WTC11 (cell line): Measurements from ENCODE around the gene ITGB4. TPM values are rescaled to one million over a fixed set of nuclear protein-coding genes. Genes with fewer than 3 reads are reported as not detected.

Experiments
- ATAC-seq: fragments of 200-7000 bp; cut with Tn5 transposase; 2 replicates; pipeline ENCODE4 v1.10.0; 2021; ENCODE audit warnings: mild to moderate bottlenecking, moderate library complexity
- CTCF ChIA-PET: fragments of 300-600 bp; sonication (Branson Sonifier 250); formaldehyde crosslinking; loops from one replicate; lab custom pipeline; 2021; ENCODE audit warnings: antibody characterized with exemption; lab: Charles Lee
- POLR2A ChIA-PET: fragments of 350-600 bp; sonication (Branson Sonifier 250); formaldehyde crosslinking; loops from one replicate; lab custom pipeline; 2021; ENCODE audit warnings: antibody characterized with exemption; lab: Charles Lee
- DNase-seq: peaks from one replicate; pipeline ENCODE4 v3.0.0; 2021; ENCODE audit warnings: low spot score
- H3K27ac Mint-ChIP-seq: 2 replicates; pipeline ENCODE4 v1.8.0; 2021; ENCODE audit warnings: mixed read lengths
- H3K27me3 Mint-ChIP-seq: 2 replicates; pipeline ENCODE4 v1.8.0; 2021; ENCODE audit warnings: low read depth, mild to moderate bottlenecking, moderate library complexity, mixed read lengths
- H3K36me3 Mint-ChIP-seq: 2 replicates; pipeline ENCODE4 v1.8.0; 2021; ENCODE audit warnings: mixed read lengths
- H3K4me1 Mint-ChIP-seq: 2 replicates; pipeline ENCODE4 v1.8.0; 2022; ENCODE audit warnings: mixed read lengths
- H3K4me3 Mint-ChIP-seq: 2 replicates; pipeline ENCODE4 v1.8.0; 2021; ENCODE audit warnings: mild to moderate bottlenecking, moderate library complexity, mixed read lengths
- H3K9me3 Mint-ChIP-seq: 2 replicates; pipeline ENCODE4 v1.8.0; 2021; ENCODE audit warnings: mixed read lengths
- ATF1 ChIP-seq: sonication (generic); formaldehyde crosslinking; IDR thresholded peaks from 2 replicates; pipeline ENCODE4 v1.8.1; 2023; ENCODE audit warnings: mild to moderate bottlenecking, moderate library complexity, missing genetic modification reagents
- CDX4 ChIP-seq: fragments of 250-450 bp; sonication (Bioruptor Pico); IDR thresholded peaks from 2 replicates; pipeline ENCODE4 v1.9.0; 2021; ENCODE audit warnings: moderate library complexity, mild to moderate bottlenecking, inconsistent platforms, borderline replicate concordance
- CTCF ChIP-seq: fragments of 200-600 bp; IDR thresholded peaks from 2 replicates; pipeline ENCODE4 v1.8.0; 2022; ENCODE audit warnings: antibody characterized with exemption
- ELF4 ChIP-seq: sonication (generic); formaldehyde crosslinking; IDR thresholded peaks from 2 replicates; pipeline ENCODE4 v1.8.1; 2022; ENCODE audit warnings: low read depth, mild to moderate bottlenecking, moderate library complexity, missing genetic modification reagents
- ERG ChIP-seq: fragments of 250-450 bp; sonication (Bioruptor Pico); IDR thresholded peaks from 2 replicates; pipeline ENCODE4 v1.8.0; 2021; ENCODE audit warnings: mild to moderate bottlenecking
- FOXK1 ChIP-seq: sonication (generic); formaldehyde crosslinking; IDR thresholded peaks from 2 replicates; pipeline ENCODE4 v1.8.0; 2022; ENCODE audit warnings: mild to moderate bottlenecking, moderate library complexity, missing genetic modification reagents
- FOXP1 ChIP-seq: sonication (generic); formaldehyde crosslinking; IDR thresholded peaks from 2 replicates; pipeline ENCODE4 v1.8.0; 2022; ENCODE audit warnings: missing genetic modification reagents, mild to moderate bottlenecking, moderate library complexity, borderline replicate concordance
- KAT7 ChIP-seq: sonication (generic); formaldehyde crosslinking; IDR thresholded peaks from 2 replicates; pipeline ENCODE4 v1.8.1; 2023; ENCODE audit warnings: missing genetic modification reagents, mild to moderate bottlenecking, borderline replicate concordance
- MAX ChIP-seq: sonication (generic); formaldehyde crosslinking; IDR thresholded peaks from 2 replicates; pipeline ENCODE4 v1.8.0; 2022; ENCODE audit warnings: mild to moderate bottlenecking, missing genetic modification reagents
- NFYB ChIP-seq: sonication (generic); formaldehyde crosslinking; conservative IDR thresholded peaks from 2 replicates; pipeline ENCODE4 v1.8.0; 2022; ENCODE audit warnings: low read depth, missing genetic modification reagents
- NR1H2 ChIP-seq: sonication (generic); formaldehyde crosslinking; IDR thresholded peaks from 2 replicates; pipeline ENCODE4 v1.9.0; 2021; ENCODE audit warnings: mild to moderate bottlenecking, moderate library complexity, missing genetic modification reagents
- NR2C2 ChIP-seq: sonication (generic); formaldehyde crosslinking; IDR thresholded peaks from 2 replicates; pipeline ENCODE4 v1.8.0; 2022; ENCODE audit warnings: mild to moderate bottlenecking, missing genetic modification reagents
- PRRX2 ChIP-seq: fragments of 250-450 bp; sonication (Bioruptor Pico); IDR thresholded peaks from 2 replicates; pipeline ENCODE4 v1.8.0; 2021; ENCODE audit warnings: mild to moderate bottlenecking
- RELA ChIP-seq: sonication (generic); formaldehyde crosslinking; IDR thresholded peaks from 2 replicates; pipeline ENCODE4 v1.8.1; 2022; ENCODE audit warnings: missing genetic modification reagents, mild to moderate bottlenecking, borderline replicate concordance
- ZNF317 ChIP-seq: sonication (generic); formaldehyde crosslinking; IDR thresholded peaks from 2 replicates; pipeline ENCODE4 v1.8.1; 2023; ENCODE audit warnings: low read depth, mild to moderate bottlenecking, moderate library complexity, missing genetic modification reagents, borderline replicate concordance
- ZNF396 ChIP-seq: fragments of 250-450 bp; sonication (Bioruptor Pico); IDR thresholded peaks from 2 replicates; pipeline ENCODE4 v1.8.0; 2021; ENCODE audit warnings: mild to moderate bottlenecking, moderate library complexity, borderline replicate concordance
- ZNF423 ChIP-seq: fragments of 250-450 bp; sonication (Bioruptor Pico); IDR thresholded peaks from 2 replicates; pipeline ENCODE4 v2.1.2; 2022; ENCODE audit warnings: mild to moderate bottlenecking, moderate library complexity
- ZNF671 ChIP-seq: fragments of 250-450 bp; sonication (Bioruptor Pico); IDR thresholded peaks from 2 replicates; pipeline ENCODE4 v1.8.0; 2021; ENCODE audit warnings: mild to moderate bottlenecking
- total RNA-seq: library from RNA; stranded (reverse); gene quantifications from 3 replicates; pipeline ENCODE4 v1.2.3, GENCODE V29; 2021
- TF ChIP-seq, protein P1 (sequence below): sonication (generic); formaldehyde crosslinking; IDR thresholded peaks from 2 replicates; pipeline ENCODE4 v1.8.0; 2022; ENCODE audit warnings: missing genetic modification reagents
- TF ChIP-seq, protein P2 (sequence below): sonication (generic); formaldehyde crosslinking; IDR thresholded peaks from 2 replicates; pipeline ENCODE4 v1.8.1; 2022; ENCODE audit warnings: missing genetic modification reagents, borderline replicate concordance
- TF ChIP-seq, protein P3 (sequence below): sonication (generic); formaldehyde crosslinking; IDR thresholded peaks from 2 replicates; pipeline ENCODE4 v1.8.1; 2022; ENCODE audit warnings: mild to moderate bottlenecking, missing genetic modification reagents, moderate library complexity, borderline replicate concordance
- TF ChIP-seq, protein P4 (sequence below): sonication (generic); formaldehyde crosslinking; IDR thresholded peaks from 2 replicates; pipeline ENCODE4 v1.8.1; 2022; ENCODE audit warnings: mild to moderate bottlenecking, moderate library complexity, missing genetic modification reagents

The ITGB4 gene
- total RNA-seq, 1 experiment from 2014 or later: 9.5 TPM

DNA sequence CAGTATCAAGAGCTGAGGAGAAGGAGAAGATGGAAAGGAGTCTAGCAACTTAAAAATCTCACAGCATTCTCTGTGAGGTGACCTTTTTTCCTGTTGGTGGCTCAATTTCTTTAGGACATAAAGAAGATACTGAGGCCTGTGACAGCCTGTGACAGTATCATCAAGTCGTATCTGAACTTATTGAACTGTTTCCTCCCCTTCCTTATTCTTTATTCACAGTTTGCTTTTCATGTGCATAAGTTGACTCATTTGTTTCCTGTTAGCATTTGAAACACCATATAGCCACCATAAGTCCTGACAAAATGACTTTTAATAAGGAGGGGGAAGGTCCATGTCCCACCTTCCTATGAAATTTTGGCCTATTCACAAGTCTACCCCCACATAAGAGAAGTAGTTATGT lies 72.2 kb downstream of the ITGB4 start (continued):
- TF ChIP-seq CTCF (no peak), FOXK1 (no peak), RELA (no peak)
- TF ChIP-seq, protein P1, sequence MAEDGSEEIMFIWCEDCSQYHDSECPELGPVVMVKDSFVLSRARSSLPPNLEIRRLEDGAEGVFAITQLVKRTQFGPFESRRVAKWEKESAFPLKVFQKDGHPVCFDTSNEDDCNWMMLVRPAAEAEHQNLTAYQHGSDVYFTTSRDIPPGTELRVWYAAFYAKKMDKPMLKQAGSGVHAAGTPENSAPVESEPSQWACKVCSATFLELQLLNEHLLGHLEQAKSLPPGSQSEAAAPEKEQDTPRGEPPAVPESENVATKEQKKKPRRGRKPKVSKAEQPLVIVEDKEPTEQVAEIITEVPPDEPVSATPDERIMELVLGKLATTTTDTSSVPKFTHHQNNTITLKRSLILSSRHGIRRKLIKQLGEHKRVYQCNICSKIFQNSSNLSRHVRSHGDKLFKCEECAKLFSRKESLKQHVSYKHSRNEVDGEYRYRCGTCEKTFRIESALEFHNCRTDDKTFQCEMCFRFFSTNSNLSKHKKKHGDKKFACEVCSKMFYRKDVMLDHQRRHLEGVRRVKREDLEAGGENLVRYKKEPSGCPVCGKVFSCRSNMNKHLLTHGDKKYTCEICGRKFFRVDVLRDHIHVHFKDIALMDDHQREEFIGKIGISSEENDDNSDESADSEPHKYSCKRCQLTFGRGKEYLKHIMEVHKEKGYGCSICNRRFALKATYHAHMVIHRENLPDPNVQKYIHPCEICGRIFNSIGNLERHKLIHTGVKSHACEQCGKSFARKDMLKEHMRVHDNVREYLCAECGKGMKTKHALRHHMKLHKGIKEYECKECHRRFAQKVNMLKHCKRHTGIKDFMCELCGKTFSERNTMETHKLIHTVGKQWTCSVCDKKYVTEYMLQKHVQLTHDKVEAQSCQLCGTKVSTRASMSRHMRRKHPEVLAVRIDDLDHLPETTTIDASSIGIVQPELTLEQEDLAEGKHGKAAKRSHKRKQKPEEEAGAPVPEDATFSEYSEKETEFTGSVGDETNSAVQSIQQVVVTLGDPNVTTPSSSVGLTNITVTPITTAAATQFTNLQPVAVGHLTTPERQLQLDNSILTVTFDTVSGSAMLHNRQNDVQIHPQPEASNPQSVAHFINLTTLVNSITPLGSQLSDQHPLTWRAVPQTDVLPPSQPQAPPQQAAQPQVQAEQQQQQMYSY: no peak
- TF ChIP-seq, protein P2, sequence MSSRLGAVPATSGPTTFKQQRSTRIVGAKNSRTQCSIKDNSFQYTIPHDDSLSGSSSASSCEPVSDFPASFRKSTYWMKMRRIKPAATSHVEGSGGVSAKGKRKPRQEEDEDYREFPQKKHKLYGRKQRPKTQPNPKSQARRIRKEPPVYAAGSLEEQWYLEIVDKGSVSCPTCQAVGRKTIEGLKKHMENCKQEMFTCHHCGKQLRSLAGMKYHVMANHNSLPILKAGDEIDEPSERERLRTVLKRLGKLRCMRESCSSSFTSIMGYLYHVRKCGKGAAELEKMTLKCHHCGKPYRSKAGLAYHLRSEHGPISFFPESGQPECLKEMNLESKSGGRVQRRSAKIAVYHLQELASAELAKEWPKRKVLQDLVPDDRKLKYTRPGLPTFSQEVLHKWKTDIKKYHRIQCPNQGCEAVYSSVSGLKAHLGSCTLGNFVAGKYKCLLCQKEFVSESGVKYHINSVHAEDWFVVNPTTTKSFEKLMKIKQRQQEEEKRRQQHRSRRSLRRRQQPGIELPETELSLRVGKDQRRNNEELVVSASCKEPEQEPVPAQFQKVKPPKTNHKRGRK: no peak

GRCh38 chr17:75795820-75796607 lies 74.8 kb downstream of the ITGB4 start:
- POLR2A ChIA-PET: interaction anchor here (0.5 to 0.6 kb wide), 5 partner anchors 11 to 669 kb away, joined by 3 to 6 read pairs (median 4); no protein-coding TSS in a partner anchor
- CTCF ChIA-PET: interaction anchor here (0.5 to 2.7 kb wide), 8 partner anchors 13 to 293 kb away, joined by 3 to 9 read pairs (median 6); partner anchors contain the start of genes GALK1 and SMIM5
- H3K27ac Mint-ChIP-seq: no peak overlapping the region
- no peak overlapping the region for H3K4me3 Mint-ChIP-seq
- no peaks in the 10 kb centered on the region for H3K9me3 Mint-ChIP-seq
- DNase-seq (no peak), ATAC-seq (no peak)
- no peaks in the 10 kb centered on the region for H3K27me3 Mint-ChIP-seq
- H3K36me3 Mint-ChIP-seq: peaks cover 49% of the 10 kb centered on the region
- no peak for TF ChIP-seq ZNF423
- no peak for TF ChIP-seq ZNF396 (CRISPR knock-in tag)
- no peak for TF ChIP-seq ERG
- no peak for TF ChIP-seq ATF1 (CRISPR knock-in tag)
- no peak for TF ChIP-seq ZNF671 (CRISPR knock-in tag)
- TF ChIP-seq RELA: no peak
- TF ChIP-seq, protein P3, sequence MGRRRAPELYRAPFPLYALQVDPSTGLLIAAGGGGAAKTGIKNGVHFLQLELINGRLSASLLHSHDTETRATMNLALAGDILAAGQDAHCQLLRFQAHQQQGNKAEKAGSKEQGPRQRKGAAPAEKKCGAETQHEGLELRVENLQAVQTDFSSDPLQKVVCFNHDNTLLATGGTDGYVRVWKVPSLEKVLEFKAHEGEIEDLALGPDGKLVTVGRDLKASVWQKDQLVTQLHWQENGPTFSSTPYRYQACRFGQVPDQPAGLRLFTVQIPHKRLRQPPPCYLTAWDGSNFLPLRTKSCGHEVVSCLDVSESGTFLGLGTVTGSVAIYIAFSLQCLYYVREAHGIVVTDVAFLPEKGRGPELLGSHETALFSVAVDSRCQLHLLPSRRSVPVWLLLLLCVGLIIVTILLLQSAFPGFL (CRISPR knock-in tag): no peak
- TF ChIP-seq, protein P2: no peak
- TF ChIP-seq, protein P4, sequence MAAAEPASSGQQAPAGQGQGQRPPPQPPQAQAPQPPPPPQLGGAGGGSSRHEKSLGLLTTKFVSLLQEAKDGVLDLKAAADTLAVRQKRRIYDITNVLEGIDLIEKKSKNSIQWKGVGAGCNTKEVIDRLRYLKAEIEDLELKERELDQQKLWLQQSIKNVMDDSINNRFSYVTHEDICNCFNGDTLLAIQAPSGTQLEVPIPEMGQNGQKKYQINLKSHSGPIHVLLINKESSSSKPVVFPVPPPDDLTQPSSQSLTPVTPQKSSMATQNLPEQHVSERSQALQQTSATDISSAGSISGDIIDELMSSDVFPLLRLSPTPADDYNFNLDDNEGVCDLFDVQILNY (CRISPR knock-in tag): no peak
- TF ChIP-seq CDX4 (CRISPR knock-in tag): no peak
- no peak for TF ChIP-seq FOXP1 (CRISPR knock-in tag)
- TF ChIP-seq ZNF317 (CRISPR knock-in tag): no peak
- TF ChIP-seq NR2C2 (CRISPR knock-in tag): no peak
- TF ChIP-seq NR1H2 (CRISPR knock-in tag): no peak
- TF ChIP-seq MAX (CRISPR knock-in tag): no peak
- no peak for TF ChIP-seq NFYB (CRISPR knock-in tag)
- no peak for TF ChIP-seq KAT7 (CRISPR knock-in tag)
- TF ChIP-seq PRRX2 (CRISPR knock-in tag): no peak
- TF ChIP-seq ELF4 (CRISPR knock-in tag): no peak
- no peaks in the 10 kb centered on the region for H3K4me1 Mint-ChIP-seq
